Choroid plexus epithelial cell (primary cell): Measurements from ENCODE around the gene ALPL.
A peak's percentile ranks its signal among the peaks of the same experiment; 100 is the strongest.

Experiments used
- DNase-seq: peaks from one replicate; pipeline ENCODE4 v3.0.0-alpha.2; 2010; ENCODE audit warnings: low read depth
- H3K4me3 ChIP-seq: 2 replicates; pipeline ENCODE4 v1.5.1; 2011; ENCODE audit warnings: low read depth, mild to moderate bottlenecking, control low read depth, low read length, moderate library complexity
- TF ChIP-seq, protein P1 (sequence below): conservative IDR thresholded peaks from 2 replicates; pipeline ENCODE4 v1.5.1; 2011; ENCODE audit warnings: low read depth, mild to moderate bottlenecking, control low read depth, inconsistent platforms, low read length, moderate library complexity

ALPL gene

DNA sequence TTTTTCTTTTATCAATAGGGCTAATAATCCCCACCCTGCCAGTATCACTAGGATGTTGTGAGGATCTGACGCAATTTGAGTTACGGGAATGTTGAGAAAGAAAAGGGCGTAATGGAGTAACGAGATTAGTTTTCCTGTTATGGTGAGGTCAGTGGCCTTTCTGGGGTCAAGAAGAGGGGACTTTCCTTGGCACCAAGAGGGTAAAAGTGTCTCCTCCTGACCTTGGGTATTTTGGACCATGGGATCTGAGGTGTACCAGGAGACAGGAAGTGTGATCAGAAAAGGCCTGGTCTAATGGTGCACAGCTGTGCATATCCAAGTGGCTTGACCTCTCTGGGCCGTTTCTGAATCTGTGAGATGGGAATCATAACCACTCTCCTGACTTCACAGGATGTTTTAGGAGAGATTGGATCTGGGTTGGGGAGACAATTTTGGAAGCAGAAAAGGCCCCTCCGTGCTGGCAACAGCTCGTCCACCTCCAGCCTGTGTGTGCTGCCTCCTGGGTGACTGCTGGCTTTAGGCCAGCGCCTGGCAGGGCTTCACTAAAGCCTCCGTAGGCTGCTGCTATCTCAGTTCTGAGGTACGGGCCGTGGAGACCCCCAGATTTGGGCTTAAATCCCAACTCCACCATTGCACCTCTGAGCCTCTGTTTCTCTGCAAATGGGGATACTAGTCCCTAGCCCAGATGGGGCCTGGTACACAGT is 37.1 kb downstream of the ALPL start:
- TF ChIP-seq, protein P1, sequence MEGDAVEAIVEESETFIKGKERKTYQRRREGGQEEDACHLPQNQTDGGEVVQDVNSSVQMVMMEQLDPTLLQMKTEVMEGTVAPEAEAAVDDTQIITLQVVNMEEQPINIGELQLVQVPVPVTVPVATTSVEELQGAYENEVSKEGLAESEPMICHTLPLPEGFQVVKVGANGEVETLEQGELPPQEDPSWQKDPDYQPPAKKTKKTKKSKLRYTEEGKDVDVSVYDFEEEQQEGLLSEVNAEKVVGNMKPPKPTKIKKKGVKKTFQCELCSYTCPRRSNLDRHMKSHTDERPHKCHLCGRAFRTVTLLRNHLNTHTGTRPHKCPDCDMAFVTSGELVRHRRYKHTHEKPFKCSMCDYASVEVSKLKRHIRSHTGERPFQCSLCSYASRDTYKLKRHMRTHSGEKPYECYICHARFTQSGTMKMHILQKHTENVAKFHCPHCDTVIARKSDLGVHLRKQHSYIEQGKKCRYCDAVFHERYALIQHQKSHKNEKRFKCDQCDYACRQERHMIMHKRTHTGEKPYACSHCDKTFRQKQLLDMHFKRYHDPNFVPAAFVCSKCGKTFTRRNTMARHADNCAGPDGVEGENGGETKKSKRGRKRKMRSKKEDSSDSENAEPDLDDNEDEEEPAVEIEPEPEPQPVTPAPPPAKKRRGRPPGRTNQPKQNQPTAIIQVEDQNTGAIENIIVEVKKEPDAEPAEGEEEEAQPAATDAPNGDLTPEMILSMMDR = no peak
- no peak for DNase-seq
- no peak overlapping the region for H3K4me3 ChIP-seq

DNA sequence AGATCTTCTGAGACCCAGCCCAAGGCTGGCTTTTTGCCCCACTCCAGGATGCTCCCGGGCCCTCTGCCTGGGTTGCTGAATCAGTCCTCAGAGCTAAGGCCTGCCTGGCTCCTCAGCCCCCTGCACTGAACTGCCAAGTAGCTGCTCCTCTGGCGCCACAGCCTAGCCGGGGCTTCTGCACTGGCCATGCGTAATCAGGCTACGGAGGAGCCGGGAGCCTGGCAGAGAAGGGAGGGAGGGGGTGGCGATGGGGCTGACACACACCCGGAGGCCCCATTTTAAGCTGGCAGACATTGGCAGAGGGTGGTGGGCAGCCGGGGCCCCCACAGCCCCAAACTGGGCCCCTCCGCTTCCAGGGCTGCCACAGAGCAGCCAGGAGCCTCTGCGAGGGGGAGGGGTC is 38.7 kb downstream of the ALPL start:
- H3K4me3 ChIP-seq = no peak overlapping the region
- TF ChIP-seq, protein P1 = no peak
- DNase-seq = no peak

DNA sequence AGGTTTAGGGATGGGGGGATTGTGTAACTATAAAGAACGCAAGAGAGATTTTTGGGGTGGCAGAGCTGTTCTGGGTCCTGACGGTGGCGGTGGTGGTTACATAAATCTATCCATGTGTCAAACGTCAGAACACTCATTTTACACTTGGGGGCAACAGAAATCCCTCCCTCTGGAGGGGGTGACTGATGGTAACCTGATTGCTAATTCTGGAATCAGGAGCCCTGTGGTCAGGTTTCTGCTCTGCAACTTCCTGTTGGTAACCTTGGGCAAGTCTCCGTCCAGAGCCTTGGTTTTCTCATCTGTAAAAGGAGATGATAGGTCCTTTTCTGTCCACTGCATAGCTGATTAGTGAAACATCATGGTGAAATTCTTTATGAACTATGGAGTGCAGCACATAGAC is 40.9 kb downstream of the ALPL start:
- TF ChIP-seq, protein P1 = no peak
- H3K4me3 ChIP-seq = no peak overlapping the region
- peak; percentile 56 for DNase-seq

DNA sequence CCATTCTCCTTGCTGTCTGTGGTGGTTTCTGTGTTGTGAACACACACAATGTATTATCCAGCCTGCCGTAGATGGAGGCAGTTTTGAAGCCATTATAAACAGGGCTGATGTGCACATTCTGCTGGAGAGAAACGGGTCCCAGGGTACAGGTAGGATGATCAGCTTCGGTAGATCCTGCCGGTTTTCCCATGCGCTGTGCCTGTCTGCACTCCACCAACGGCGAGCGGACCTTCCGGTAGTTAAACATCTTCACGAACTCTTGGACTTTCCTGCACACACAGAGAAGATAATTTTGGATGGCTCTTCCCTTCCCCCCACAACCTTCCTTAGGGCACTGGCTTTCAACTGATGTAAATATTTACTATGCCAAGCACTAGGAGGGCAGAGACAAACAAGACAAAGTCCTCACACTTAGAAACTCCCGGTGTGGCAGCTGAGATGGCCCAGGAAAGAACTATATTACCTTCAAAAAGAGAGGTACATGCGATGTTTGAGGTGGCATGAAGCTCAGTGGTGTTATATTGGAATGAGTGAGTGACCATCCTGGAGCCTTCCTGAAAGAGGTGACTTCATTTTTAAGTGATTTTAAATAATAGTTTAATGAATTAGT is 41.7 kb downstream of the ALPL start:
- TF ChIP-seq, protein P1 = no peak
- no peak for DNase-seq
- H3K4me3 ChIP-seq = no peak overlapping the region

DNA sequence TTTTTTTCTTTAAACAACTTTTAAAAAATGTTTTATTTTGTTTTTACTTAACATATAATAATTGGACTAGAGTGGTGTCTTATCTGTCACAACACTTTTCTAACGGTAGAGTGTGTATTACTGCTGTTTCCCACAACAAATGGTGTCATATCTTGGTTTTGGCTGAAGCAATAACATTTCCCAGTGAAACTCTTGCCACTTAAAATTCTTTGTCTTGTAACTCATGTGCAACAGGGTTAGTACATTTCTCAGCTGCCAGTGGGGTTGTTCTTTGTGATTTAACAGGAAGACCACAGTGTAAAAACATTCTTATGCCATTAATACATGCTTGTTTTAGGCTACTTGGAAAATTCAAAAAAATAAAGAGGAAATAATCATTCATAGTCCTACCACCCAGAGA is 43.5 kb downstream of the ALPL start:
- peak; percentile 97 for DNase-seq
- no peak overlapping the region for H3K4me3 ChIP-seq
- TF ChIP-seq, protein P1 = no peak

DNA sequence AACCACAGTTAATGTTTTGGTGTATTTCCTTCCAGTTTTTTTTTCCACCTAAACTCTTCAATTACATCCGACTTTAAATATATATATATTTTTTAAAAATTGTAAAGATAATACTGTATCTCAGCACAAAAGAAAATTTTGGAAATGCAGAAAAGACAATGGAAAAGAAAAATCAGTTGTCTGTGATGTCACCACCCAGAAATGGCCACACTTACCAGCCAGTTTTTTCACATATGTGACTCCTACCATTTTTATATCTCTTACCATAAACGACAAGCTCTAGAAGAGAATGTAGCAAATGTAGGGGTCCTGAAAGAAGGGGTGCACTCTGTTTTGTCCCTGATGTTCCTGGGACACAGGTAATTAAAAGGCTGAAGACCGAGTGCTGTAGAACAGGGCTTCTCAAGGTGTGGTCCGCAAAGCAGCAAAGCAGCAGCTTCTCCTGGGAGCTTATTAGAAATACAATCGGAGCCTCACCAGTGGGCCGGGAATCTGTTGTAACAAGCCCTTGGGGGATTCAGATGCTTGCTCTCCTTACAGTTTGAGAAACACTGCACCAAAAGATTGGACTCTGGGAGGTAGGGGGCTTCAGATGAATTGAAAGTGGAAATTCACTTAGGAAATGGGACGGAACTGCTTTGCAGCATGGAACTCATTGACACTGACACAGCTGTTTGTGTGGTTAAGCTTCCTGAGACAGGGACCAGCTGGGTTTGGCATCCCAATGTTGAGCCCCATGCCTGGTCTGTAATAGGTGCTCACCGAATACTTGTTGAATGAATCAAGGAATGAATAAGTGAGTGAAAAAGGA is 44.1 kb downstream of the ALPL start:
- TF ChIP-seq, protein P1 = no peak
- peak; percentile 81 for DNase-seq
- H3K4me3 ChIP-seq = no peak overlapping the region
